T-helper 1 cell treated with Interleukin-12 subunit alpha and Interleukin-12 subunit beta and Interleukin-4 antibody, amounts not matched to agents 30 ng/mL and 1 ng/mL, for 36 hours (primary cell): ENCODE results near the gene UCHL1. TPM values are rescaled to one million over a fixed set of nuclear protein-coding genes. Genes with fewer than 3 reads are reported as not detected.
"Not testable (repeated sequence)": the region's sequence is repeated elsewhere in the genome, so short reads cannot be mapped to it uniquely, and the experiment has no call there.

Source experiments
- intact Hi-C: fragments of 100-400 bp; cut with micrococcal nuclease; formaldehyde crosslinking; loops from one replicate; pipeline ENCODE4 v1.15.1; 2024
- total RNA-seq: library from RNA; stranded (reverse); gene quantifications from 2 replicates; pipeline ENCODE4 v1.2.3, GENCODE V29; 2022

The UCHL1 gene
- total RNA-seq, 1 donor from 2014 or later = not detected

DNA sequence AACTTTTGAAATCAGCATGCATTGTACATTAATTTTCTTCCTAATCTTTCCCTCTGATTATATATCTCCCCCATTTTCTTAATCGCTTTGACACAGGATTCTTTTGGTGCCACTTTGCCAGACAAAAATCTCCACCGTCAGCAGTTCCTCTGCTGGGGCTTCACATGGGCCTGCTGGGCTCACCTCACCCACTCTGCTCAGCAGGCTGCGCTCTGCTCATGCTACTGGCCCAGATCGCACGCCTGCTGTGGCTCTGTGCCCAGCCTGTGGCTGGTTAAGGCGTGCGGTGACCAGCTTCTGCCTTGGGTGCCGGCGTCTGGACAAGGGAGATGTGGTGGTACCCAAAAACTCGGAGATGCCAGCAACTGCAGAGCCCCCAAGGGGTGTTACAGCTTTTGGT lies 31.1 kb downstream of the UCHL1 start:
- intact Hi-C loops = no loop called here

DNA sequence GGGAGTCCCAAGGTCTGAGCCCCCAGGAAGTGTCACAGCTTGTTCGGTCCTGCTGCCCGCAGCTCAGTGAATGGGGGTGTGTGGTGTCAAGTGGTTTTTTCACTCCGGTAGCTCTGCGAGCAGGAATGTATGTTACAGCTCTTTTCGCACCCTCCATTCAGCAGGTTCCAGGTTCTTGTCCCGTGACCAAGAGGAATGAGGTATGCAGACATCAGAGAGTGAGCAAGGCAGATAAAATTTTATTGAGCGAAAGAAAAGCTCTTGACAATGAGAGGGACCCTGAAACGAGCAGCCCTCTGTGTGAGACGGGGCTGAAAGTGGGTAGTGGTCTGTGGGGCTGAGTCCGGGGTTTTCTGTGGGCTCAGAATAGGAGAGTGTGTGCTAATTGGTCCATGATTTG lies 31.5 kb downstream of the UCHL1 start:
- intact Hi-C loops = no loop called here

DNA sequence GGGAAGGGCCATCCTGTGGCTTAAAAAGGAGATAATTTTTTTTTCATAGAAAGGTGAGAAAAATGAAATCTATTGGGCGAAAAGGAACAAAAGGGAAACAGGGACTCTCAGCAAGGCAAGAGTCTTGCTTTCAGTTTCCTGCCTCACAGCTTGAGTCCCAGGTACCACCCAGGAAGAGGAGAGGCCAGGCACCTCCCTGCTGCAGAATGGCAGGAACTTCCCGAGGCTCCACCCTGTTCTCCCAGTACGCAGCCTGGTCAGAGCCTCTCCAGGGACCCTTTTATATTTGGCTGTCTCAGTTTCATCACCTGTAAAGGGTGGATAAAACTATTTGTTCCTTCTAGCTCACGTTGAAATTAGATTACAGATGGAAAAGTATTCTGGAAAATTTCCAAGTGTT lies 33.8 kb downstream of the UCHL1 start:
- intact Hi-C loops = no loop called here

DNA sequence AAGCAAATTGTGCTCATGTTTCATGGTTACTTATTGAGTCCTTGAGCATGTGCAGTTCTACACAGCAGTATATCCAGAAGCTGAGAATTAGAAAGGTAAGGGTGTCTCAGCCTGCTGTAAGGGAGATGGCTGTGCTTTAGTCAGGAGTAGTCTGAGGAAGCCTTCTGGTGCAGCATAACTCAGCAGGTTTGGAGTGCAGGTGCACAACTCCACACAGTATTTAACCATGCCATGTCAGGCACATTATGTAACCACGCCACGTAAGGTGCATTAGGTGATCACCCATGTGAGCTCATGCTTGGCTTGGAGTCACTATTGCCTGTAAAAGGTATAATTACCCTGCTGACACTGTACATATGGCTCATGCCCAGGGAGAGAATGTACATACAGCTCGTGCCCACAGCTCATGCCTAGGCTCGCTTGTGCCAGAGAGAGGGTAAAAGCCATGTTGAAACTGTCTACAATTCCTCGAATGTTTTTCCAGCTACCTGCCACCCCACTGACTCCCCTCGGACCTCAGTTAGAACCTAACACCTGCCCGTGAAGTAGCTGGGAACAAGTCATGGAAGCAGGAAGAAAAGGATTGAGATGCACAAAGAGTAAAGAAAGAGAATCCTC lies 37.8 kb downstream of the UCHL1 start:
- intact Hi-C loops = no loop called here

DNA sequence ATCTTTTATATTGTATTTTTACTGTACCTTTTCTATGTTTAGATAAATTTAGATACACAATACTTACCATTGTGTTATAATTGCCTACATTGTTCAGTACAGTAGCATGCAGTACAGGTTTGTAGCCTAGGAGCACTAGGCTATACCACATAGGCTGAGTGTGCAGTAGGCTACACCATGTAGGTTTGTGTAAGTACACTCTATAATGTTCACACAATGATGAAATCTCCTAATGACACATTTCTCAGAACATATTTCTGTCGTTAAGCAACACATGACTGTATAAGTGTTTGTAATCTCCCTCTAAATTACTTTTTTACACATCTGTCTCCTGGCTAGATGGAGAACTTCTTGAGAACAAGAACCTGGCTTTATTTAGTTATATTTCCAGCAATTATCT lies 40.3 kb downstream of the UCHL1 start:
- intact Hi-C loops = no loop called here

DNA sequence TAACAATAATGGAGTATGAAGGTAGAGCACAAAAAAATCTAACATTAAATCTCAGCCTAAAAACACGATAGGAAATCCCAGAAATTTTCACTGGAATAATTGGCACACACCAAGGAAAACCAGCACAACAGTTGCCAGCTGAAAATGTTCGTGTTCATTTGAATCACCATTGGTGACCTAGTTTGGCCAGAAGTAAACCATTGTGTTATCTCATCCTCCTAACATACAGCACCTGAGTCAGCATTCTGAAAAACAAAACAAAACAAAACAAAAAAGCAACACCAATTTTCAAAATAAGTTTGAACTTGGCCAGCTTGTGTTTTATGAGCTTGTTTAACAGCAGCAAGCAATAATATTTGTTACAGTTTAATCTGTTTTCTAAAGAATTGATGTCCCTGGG lies 41.1 kb downstream of the UCHL1 start:
- intact Hi-C loops = no loop called here

DNA sequence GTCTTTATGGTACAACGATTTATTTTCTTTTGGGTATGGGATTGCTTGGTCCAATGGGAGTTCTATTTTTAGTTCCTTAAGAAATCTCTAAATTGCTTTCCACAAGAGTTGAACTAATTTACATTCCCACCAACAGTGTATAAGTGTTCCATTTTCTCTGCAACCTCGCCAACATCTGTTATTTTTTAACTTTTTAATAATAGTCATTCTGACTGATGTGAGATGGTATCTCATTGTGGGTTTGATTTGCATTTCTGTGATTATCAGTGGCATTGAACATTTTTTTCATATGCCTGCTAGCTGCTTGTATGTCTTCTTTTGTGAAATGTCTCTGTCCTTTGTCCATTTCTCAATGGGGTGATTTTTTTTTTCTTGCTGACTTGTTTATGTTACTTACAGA lies 42.8 kb downstream of the UCHL1 start:
- intact Hi-C loops = no loop called here

DNA sequence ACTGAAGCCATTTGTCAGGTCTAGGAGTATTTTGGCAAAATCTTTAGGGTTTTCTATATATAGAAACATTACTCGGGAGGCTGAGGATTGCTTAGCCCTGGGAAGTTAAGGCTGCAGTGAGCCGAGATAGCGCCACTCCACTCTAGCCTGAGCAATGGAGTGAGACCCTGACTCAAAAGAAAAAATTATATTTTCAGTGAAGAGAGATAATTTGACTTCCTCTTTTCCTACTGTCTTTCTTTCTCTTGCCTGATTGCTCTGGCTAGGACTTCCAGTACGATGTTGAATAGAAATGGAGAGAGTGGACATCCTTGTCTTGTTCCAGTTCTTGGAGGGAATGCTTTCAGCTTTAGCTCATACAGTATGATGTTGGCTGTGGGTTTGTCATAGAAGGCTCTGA lies 44.4 kb downstream of the UCHL1 start:
- intact Hi-C loops = no loop called here

DNA sequence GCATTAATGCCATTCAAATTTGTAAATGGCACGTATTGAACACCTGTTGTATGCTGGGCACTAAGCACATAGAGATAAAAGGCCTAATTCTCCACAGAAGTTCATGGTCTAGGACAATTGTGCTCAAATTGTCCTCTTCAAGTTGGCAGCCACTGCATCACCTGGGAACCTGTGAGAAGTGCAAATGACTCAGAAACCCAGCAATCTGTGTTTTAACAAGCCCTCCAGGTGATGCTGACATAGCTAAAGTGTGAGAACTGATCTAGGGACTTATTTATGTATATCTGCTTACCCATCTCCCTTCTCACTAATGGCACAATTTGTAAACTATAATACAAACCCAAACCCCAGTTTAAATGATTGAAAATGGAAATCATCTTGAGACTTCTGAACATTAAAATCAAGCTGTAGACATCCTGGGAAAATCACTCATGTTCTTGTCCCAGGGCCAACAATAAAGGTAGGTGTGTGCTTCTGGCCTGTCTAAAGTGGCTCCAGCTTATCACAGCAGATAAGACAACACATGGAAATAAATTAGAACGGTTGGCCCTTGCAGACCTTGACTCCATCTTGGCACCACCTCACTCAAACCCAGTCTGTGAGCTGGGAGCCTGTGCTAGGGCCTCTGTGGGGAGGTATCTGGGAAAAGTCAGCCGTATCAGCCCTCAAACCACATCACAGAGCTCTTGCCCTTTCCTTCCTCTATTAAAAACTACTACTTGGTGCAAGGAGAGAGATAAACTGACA lies 46.8 kb downstream of the UCHL1 start:
- intact Hi-C loops = no loop called here

DNA sequence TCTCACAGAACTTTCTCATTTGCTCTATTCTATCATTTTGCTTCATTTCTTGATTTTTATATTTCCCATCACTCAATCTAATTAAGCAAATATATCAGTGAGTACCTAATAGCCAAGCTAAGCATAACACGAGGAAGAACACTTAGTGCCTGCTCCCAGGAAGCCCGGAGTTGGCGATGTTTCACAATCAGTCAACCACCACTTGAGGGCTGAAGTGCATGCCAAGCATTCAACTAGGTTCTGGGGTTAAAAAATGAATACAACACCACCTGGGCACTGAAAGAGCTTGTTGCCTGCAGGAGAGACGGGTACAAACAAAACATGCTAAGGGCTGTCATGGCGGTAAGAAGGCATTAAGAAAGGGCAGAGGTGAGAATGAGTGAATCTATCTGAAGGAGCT lies 47.5 kb downstream of the UCHL1 start:
- intact Hi-C loops = no loop called here

DNA sequence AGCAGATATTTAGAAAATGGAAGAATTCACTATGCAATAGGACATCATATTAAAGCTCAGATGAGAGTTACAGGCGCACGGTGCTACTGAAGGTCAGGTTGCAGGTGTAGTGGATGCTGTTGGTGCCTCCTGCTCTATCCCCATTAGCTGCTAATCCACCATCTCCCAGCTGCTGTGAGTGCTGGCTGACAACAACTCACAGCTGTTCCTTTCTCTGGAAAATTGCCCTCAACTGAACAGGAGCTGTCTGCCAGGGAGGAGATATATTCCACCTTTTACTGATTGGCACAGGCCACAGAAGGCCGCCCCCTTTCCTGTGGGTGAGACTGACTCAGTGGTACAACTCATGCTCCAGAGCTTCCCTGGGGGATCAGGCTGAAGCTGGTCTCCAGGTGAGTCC lies 48.7 kb downstream of the UCHL1 start:
- intact Hi-C loops = no loop called here

DNA sequence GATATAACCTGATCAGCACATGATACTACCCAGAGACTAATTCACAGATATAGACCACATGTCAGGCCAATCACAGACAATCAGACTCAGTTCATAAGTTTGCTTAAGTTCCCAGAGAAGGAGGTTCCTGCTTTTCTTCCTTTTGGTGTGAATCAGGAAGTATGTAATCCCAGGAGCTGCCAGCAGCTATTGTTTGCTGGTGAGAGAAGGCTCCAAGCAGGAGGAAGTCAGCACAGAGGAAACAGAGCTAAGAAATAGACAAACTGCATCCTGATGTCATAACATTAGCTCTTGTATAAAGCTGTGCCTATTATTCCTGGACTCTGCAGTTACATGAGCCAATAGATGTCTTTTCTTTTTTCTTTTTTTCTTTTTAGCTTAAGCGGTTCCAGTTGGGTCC lies 50.9 kb downstream of the UCHL1 start:
- intact Hi-C loops = no loop called here

DNA sequence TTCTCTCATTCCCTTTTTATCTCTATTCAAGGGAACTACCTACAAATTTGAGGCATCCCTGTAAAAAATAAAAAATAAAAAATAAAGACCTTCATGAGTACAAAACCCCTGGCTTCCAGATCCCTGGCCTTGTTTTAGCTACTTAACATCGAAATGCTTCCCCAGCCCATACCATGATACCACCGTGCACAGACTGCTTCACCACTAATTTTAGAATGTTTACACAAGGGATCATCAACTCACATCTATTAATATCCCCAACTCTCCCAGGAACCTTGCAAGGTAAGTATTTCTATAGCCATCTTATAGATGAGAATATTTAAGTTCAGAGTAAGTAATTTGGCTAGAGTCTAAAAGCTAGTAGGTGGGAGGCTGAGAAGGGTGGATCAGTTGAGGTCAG lies 51.7 kb downstream of the UCHL1 start:
- intact Hi-C loops = no loop called here

DNA sequence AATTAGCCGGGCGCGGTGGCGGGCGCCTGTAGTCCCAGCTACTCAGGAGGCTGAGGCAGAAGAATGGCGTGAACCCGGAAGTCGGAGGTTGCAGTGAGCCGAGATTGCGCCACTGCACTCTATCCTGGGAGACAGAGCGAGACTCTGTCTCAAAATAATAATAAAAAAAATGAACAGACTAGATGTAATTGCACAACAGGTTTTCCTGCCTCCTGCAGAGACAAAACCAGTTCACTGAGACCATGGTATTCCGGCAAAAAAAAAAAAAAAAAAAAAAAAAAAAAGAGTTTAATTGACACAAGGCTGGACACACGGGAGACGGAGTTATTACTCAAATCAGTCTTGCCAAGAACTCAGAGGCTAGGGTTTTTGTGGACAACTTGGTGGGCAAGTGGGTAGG lies 58.7 kb downstream of the UCHL1 start:
- intact Hi-C loops = not testable (repeated sequence)

DNA sequence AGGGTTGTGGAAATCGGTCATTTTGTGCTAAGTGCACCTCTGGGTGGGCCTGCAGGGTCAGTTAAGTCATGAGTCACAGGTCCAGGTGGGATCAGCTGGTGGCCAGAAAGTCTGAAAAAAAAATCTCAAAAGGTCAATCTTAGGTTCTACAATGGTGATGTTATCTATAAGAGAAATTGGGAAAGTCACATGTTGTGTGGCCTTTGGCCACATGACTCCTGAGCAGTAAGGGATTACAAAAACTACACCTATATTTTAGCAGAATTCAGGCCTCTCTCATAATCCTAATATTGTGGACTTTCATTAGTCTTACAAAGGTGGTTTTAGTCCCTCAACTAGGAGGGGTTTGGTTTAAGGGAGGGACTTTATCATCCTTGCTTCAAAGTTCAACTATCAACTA lies 59.1 kb downstream of the UCHL1 start:
- intact Hi-C loops = no loop called here

Other genes starting within 250 kb of the UCHL1 start
- gene APBB2, start 42.4 kb upstream of the UCHL1 start, total RNA-seq = 6.2 and 7.6 TPM in 2 replicates